ENCODE results near the gene ADAMTSL1. TPM values are rescaled to one million over a fixed set of nuclear protein-coding genes. Genes with fewer than 3 reads are reported as not detected.

ADAMTSL1 gene
- total RNA-seq, 2 donors from 2014 or later = 2.5 to 3.8 TPM

DNA sequence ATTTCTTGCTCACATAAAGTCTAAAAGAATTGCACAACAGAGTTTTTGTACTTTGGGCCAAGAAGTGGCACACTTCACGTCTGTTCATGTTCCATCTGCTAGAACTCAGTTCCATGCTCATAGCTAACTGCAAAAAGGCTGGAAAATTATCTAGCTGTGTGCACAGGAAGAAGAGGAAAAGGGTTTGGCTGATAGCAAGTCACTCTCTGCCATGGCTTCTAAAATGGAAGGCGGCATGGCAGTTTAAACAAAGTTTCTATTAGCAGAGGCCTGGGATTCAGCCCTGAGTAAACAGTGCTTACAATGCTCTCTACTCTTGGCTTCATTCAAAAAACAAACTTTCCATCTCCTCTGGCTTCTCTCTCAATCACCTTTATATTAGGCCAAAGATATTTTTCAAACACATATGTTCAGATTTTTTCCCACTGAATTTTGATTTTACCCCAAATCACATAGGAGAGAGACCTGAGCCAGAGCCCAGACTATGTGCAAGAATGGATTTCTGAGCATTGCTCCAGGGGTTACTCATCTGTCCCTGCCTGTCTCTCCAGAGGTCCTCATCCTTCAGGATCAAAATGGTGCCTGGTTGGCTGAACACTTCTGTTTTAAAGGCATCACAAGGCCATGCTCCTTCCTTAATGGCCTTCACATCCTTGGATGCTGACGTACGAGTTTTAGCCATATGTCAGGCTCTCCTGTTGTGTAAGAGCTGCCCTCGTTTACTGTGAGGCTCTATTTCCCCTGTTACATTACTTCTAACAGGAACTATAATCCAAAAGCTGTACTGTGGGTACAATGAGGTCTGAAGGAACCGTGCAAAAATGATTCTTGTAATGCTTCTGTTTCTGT, 332.5 kb downstream of the ADAMTSL1 start:
- ATAC-seq (peak in 1 of 2 donors; percentile 16), DNase-seq (no peak)
- intact Hi-C loops (cut with DNase I) = no loop called here

DNA sequence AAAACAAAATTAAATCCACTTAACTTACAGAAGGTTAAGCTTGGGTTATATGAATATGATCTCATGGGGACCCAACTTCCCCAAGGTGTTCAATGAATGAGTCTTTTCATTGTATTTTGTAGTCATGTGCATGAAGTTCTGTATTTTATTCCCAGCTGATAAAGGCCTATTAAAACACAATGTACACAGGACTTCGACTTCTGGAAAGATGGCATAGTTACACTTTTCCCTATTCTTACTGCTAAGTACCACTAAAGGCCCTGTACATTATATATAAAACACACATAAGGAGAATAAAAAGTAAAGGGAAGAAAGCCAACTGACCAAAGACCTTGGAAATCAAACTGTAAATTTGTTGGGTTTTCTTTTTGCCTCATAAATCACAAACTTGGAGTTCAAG, 336.6 kb downstream of the ADAMTSL1 start:
- intact Hi-C loops (cut with DNase I) = no loop called here
- DNase-seq (no peak), ATAC-seq (no peak)

DNA sequence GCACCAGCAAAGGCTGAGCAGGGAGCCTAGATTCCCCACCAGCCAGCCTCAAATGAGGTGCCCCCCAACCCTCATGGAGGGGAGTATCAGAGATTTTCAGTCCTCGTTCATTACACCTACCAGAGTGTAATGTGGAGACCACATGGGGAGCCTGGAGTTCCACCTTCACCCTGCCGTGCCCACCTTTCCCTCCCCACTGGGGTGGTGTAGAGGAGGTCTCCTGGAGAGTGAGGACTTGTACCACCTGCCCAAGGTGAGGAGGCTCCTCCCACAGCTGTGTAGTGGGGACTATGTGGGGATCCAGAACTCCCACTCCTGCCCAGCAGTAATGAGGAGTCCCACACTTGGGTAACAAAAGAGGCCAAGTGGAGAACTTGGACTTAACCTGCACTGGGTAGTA, 337.2 kb downstream of the ADAMTSL1 start:
- no peak for ATAC-seq
- DNase-seq = no peak
- intact Hi-C loops (cut with DNase I) = no loop called here

DNA sequence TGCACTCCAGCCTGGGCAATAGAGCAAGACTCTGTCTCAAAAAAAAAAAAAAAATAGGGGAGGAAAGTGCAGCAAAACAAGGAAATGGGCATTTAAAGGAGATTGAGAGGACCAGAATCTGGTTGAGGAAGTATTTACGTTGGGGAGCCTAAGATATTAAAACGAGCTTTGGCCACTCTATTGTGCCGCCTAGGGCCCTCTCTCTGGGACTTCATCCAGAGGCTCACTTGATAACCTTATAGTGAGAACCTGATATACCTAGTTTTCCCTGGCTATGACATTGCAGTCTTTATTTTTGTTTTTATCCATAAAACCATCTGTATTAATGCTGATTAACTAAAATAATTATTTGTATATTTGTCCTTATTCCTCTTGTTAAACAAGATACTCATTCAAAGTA, 345.5 kb downstream of the ADAMTSL1 start:
- ATAC-seq = no peak

DNA sequence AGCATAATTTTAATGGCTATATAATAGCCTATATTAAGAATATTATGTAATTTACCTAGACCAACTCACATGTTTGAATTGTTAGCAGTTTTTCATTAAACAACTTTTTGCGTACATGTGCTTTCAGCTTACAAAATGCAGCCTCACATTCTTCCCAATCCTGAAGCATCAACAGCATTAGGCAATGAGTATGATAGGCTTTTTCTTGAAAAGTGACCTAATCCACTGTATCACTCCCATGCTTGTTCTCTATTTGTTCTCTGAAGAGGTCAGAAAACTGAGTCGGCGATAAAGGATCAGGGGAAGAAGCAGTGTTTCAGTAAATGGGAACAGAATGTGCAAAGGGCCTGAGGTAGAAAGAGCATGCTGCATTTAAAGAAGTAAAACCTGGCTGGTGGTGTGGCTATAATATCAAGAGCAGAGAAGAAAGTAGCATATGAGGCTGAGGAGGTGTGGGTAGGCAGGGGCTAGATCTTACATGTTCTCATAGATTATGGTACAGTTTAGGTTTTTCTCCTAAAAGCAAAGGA, 346.7 kb downstream of the ADAMTSL1 start:
- intact Hi-C loops (cut with DNase I) = no loop called here
- ATAC-seq = no peak
- no peak for DNase-seq

More for the DNA sequence above, 345.5 kb downstream of the ADAMTSL1 start:
- intact Hi-C loops (cut with DNase I) = no loop called here
- DNase-seq = no peak

DNA sequence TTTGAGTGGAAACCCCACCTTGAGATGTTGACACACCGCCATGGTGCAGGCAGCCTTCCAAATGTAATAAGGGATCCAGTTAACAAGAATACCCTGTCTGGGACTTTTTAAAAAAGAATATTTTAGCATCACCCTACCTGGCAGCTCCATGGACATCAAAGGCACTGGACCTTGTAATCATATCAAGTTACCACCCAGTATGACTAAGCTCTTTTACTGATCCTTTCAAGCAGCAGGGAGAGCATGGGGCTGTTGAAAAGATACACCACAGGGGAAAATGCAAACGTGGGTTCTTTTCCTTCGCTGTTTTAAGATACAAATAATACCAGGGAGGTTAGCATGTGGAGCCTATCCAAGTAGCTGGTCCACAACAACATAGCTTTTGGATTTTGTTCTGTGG, 347.8 kb downstream of the ADAMTSL1 start:
- intact Hi-C loops (cut with DNase I) = no loop called here

DNA sequence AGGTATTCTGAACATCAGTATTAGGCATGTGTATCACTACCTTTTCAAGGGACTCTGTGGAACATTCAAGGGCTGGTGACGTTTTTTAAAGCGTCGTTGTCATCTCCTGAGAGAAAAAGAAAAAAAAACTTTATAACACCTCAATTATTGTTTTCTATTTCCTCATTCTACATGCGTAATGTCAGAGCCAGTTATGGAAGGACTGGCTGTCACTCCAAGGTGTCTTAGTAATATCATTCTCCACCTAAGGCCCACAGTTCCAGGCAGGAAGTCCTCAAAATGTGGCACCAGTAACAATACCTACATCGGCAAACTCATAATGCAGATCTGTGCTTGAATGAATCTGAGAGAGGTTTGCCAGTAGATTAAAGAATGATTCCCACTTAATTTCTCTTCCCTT, 348.9 kb downstream of the ADAMTSL1 start:
- no peak for DNase-seq
- intact Hi-C loops (cut with DNase I) = no loop called here
- ATAC-seq = no peak

More for the DNA sequence above, 347.8 kb downstream of the ADAMTSL1 start:
- DNase-seq (no peak), ATAC-seq (no peak)

DNA sequence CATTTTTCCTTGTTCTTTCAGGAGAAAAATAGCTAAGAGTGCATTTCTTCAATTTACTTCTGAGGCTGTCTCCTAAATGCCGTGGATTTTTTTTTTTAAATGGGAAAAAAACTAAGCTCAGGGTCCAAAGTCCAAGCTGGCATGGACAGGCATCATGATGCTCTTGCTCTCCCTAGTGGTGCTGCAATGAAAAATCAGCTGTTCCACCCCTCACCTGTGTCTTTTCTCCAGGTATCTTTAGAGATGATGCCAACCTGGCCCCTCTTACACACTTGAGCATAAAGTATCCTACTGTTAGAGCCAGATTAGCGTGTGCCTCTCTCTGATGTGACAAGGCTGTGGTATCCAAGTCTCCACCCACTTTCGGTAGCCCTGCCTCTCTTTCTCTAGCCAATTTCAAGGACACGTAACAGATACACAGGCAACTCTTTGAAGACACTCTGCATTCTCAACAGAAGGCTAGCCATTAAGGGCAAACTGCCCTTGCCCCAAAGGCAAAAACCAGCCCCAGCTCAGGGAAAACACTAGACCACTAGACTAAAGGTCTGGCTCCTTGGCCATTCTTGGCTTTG, 350.2 kb downstream of the ADAMTSL1 start:
- ATAC-seq = peak in 1 of 2 donors; percentile 31
- no peak for DNase-seq
- intact Hi-C loops (cut with DNase I) = no loop called here

DNA sequence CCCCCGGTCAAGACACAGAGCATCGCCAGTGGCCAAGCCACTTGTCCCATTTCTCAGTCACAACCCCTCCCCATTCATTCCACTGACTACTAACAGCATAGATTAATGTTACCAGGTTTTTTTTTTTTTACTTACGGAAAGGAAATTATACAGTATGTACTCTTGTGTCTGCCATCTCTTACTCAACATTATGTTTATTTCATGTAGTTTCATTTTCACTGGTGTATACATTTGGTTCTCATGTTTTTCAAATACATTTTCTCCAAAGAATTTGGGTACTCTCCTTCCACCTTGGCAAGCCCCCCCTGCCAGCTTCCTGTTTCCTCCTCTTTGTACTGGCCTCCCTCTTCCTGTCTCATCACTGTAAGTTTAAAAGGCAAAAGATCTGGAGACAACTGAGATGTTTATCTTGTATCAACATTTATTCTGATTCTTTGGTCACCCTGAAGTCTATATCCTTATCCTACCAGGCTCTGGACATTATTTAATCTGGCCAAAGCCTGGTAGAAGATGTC, 351.8 kb downstream of the ADAMTSL1 start:
- intact Hi-C loops (cut with DNase I) = no loop called here
- no peak for ATAC-seq

DNA sequence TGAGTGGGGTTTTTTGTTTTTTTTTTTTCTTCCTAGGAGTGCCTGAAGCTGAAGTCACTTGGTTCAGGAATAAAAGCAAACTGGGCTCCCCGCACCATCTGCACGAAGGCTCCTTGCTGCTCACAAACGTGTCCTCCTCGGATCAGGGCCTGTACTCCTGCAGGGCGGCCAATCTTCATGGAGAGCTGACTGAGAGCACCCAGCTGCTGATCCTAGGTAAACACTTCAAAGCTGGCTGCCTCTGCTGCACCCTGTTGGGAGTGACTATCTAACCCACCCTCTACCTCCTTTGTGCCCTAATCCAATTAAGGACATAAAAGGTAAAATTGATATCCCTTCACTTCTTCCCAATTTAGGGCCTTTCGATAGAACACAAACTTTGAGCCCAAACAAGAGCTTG, 352.3 kb downstream of the ADAMTSL1 start:
- DNase-seq = no peak
- no peak for ATAC-seq
- intact Hi-C loops (cut with DNase I) = no loop called here

More for the DNA sequence above, 351.8 kb downstream of the ADAMTSL1 start:
- no peak for DNase-seq

DNA sequence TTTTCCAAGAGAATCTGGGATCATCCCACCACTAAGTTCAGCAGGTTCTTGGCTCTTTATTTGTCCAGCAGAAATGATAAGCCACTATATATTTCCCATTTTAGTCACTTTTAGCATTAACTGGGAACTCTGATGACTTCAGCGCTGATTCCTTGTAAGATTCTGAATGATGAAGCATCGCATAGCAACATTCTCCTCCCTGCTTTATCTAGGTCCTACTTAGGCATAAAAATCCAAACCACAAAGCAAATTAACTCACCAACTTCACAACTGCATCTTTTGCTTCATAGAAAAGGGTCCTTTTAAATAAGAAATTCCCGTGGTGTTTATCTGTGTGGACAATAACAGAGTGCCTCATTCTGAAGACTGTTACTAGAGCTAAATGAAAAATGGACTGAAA, 355.1 kb downstream of the ADAMTSL1 start:
- intact Hi-C loops (cut with DNase I) = no loop called here
- DNase-seq (no peak), ATAC-seq (no peak)

DNA sequence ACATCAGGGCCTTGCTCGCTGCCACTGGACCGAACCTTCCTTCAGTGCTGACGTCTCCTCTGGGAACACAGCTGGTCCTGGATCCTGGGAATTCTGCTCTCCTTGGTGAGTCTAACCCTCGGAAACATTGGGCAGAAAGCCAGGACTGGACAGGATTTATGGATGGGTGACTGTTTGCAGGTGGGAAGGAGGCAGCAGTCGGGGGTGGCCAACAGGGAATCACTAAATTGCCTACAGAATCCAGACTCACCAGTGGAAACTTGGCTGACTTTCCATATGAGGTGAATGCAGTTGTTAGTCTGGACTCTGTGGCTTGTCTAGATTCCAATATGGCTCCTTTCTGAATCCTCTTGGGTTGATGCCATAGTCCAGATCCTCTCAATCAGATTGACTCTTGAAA, 355.9 kb downstream of the ADAMTSL1 start:
- ATAC-seq (no peak), DNase-seq (no peak)
- intact Hi-C loops (cut with DNase I) = no loop called here

DNA sequence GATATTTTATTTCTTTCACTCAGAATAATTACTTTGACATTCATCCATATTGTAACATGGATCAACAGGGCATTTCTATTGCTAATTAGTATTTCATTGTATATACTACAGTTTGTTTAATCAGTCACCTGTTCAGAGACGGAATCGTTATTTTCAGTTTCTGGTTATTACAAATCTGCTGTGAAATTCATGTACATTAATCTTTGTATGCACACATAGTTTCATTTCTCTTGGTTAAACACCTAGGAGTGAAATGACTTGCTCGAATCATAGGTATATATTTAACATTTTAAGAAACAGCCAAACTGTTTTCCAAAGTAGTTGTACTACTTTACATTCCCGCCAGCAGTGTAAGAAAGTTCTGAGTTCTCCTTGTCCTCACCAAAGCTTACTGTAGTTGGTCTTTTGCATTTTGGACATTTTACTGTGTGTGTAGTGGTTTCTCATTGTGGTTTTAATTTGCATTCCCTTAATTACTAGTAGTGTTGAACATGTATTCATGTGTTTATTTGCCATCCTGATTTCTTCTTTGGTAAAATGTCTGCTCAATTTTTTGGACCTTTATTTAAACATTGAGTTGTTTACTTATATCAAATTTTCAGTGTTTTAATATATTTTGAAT, 360.9 kb downstream of the ADAMTSL1 start:
- DNase-seq (no peak), ATAC-seq (no peak)
- intact Hi-C loops (cut with DNase I) = no loop called here

DNA sequence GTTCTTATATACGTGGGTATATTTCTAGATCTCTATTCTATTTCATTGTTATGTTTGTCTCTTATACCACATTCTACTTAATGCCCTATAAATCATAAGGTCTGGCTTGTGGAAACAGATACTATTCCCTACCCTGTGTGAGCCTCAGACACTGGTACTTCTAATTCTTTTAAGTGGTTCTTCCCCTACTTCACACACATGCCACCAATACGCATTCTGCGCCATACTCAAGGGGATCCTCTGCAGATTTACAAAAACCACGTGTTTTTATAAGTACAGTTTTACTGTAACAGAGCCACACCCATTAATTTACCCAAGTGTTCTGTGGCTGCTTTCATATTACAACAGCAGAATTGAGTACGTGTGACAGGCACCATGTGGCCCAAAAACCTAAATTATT, 363.4 kb downstream of the ADAMTSL1 start:
- intact Hi-C loops (cut with DNase I) = no loop called here
- ATAC-seq (no peak), DNase-seq (no peak)

DNA sequence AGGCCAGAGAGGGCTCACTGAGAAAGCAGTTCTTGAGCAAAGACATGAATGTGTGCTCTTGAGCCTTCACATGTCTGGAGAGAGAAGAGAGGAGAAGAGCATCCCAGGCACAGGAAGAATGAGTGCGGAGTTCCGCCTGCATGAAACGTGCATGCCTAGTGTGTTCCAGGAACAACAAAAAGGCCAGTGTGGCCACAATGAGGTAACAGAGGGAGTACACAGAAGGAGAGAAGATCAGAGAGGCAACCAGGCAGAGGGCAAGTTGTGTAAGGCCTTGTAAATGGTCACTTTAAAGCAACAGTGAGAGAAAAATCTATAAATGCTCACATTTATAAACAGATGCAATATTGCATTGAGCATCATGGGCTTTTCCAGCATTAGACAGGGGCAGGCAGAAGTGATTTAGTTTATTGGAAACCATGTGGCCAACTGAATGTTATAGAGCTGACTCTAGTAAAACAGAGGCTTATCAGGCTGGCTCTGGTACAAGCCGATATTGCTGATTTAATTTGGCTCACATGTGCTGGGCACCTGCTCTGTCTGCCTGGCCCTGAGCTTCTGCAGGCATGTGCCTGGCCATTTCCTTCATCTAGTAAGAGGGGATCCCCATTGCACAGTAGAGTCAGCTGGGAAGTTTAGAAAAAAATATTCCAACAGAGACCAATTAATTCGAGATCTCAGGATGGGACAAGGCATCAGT, 373.8 kb downstream of the ADAMTSL1 start:
- DNase-seq (no peak), ATAC-seq (no peak)
- intact Hi-C loops (cut with DNase I) = no loop called here

DNA sequence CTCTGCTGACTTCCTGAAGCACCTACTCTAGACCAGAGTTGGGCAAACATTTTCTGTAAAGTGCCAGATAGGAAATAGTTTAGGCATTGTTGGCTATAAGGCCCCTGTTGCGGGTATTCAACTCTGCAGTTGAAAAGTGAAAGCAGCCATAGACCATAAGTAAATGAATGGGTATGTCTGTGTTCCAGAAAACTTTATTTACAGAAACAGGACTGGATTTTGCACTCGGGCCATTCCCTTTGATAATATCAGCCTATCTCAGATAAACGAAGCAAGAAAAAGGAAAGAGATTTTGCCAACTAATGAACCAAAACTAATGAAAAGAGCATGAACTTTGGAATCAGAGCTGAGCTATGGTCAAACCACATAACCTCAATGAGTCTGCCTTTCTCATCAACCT, 374.7 kb downstream of the ADAMTSL1 start:
- intact Hi-C loops (cut with DNase I) = no loop called here
- ATAC-seq (no peak), DNase-seq (no peak)

DNA sequence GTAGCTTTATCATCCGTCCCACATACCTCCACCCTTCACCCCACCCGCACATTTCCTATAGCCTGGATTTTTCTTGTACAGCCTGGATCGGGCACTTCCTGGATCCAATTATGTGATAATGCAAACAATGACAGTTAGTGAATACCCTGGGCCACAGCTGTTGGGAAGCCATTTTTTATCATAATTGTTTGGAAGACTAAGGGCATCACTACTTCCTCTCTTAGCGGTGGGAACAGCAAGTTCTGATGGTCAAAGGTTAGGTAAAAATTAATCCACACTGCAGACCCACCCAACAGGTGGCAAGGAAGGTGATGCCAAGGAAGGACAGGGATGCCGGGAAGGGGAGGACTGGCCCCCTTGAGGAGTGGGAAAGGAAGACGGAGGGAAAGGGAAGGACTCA, 375.3 kb downstream of the ADAMTSL1 start:
- ATAC-seq (no peak), DNase-seq (no peak)
- intact Hi-C loops (cut with DNase I) = no loop called here

DNA sequence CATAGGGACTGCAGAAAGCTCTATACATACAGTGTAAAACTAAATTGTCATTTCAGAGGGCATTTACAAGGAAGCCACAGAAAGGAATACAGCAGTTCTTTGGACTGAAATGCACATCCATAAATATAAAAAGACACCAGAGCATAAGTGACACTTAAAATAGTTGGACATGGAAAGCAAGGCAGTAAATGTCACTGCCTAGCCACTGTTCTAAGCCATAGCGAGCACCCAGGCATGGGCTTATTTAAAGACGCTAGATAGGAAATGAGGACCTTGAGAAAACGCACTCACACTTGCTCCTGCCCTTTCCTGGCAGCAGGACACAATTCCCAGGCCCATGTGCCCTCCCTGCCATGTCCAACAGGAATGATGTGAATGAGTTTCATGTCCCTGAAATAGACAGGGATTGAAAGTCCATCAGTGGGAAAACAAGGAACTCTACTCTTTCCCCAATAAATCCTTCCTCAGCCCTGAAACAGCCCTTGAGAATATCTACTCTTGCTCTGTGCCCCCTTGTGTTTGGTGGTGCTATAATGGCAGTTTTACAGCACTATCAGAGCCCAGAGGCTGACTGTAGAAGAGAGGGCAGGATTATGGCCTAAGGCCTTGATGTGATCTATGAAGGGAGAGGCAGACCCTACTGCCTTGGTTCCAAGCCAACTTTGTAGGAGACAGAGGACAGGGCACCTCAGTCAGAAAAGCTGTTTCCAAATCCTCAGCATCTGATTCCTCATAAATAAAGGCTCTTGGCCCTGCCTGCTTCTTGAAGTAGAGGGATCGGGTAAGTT, 376.1 kb downstream of the ADAMTSL1 start:
- intact Hi-C loops (cut with DNase I) = no loop called here
- ATAC-seq = no peak
- DNase-seq = no peak
